Right cardiac atrium (tissue), 5 donors: ENCODE results near the gene CCR2. TPM values are rescaled to one million over a fixed set of nuclear protein-coding genes. Genes with fewer than 3 reads are reported as not detected.

Source experiments
- ATAC-seq, 2 donors: fragments of 200-7000 bp; cut with Tn5 transposase; one replicate each; pipeline versions ENCODE4 v1.8.0 to v1.9.1; 2020; ENCODE audit warnings: moderate library complexity in 2 of 2, mild to moderate bottlenecking in 1 of 2
- DNase-seq, 3 donors: peaks; one replicate each; pipeline ENCODE4 v3.0.0-alpha.2; 2020
- H3K27ac ChIP-seq: one replicate; pipeline ENCODE4 v1.5.1; 2013; ENCODE audit warnings: mild to moderate bottlenecking, low read length, control low read depth, moderate library complexity
- H3K27me3 ChIP-seq: one replicate; pipeline ENCODE4 v1.6.1; 2013; ENCODE audit not compliant: control insufficient read depth, insufficient read depth
- H3K4me1 ChIP-seq: one replicate; pipeline ENCODE4 v1.6.1; 2013; ENCODE audit warnings: low read length; ENCODE audit not compliant: control insufficient read depth, insufficient read depth
- H3K4me3 ChIP-seq: one replicate; pipeline ENCODE4 v1.5.1; 2013; ENCODE audit warnings: low read length, control low read depth
- H3K9me3 ChIP-seq: one replicate; pipeline ENCODE4 v1.6.1; 2013; ENCODE audit warnings: low read length; ENCODE audit not compliant: control insufficient read depth
- WGBS: extraction: QIAGEN DNeasy Blood & Tissue Kit; methylation state at CpG from one replicate; pipeline ENCODE4 v1.1.7; 2013; 5-methylcytosine and 5-hydroxymethylcytosine counted together
- intact Hi-C, 4 donors: fragments of 100-400 bp; cut with DNase I; formaldehyde crosslinking; loops; one replicate each; pipeline versions ENCODE4 v1.11.0 to v1.14.0; 2022 to 2023
- polyA plus RNA-seq: library from polyadenylated mRNA; stranded (reverse); fragments of 200-250 nt; gene quantifications from one replicate; pipeline ENCODE4 v1.2.3, GENCODE V29; 2013
- total RNA-seq, 4 donors: library from RNA; stranded (reverse); fragmentation: NEBNext Ultra II Directional; extraction: Animal tissue kit (Norgen Biotek cat#: 25700); gene quantifications; one replicate each; pipeline ENCODE4 v1.2.1, GENCODE V29; 2021
- donor health status: healthy with polysubstance abuse.
- donor health status: DM: no; HTN: yes; CAD: no.
- donor health status: DM: no; HTN: no; CAD: no.
- donor health status: DM: no; HTN: yes; CAD: no; lungs with severe emphysema.
- donor health status: DM: yes; HTN: yes; CAD: no.

Gene CCR2
- total and polyA plus RNA-seq, 5 donors, result 0.42 to 2.5 (median 1.2) TPM

- intact Hi-C loops, result loop anchor here in 1 of 4 donors (10.0 kb wide), 1 partner anchor 94 kb away; no protein-coding TSS in a partner anchor
- H3K4me3 ChIP-seq, result no peak overlapping the region
- peak; percentile 58 to 79 (median 75) for DNase-seq
- H3K27me3 ChIP-seq, result no peaks in the 10 kb centered on the region
- WGBS, result 60% methylated on average over 7 of the region's 7 CpGs
- ATAC-seq, result peak; percentile 78 to 80
- H3K27ac ChIP-seq, result no peak overlapping the region
- H3K9me3 ChIP-seq, result no peaks in the 10 kb centered on the region
- no peaks in the 10 kb centered on the region for H3K4me1 ChIP-seq
Observed at GRCh38 chr3:46368569-46368968, 14.7 kb downstream of the CCR2 start.

- Histone ChIP-seq H3K27me3 (no peaks in the 10 kb centered on the region), H3K4me1 (no peaks in the 10 kb centered on the region), H3K4me3 (no peak overlapping the region), H3K9me3 (no peaks in the 10 kb centered on the region), H3K27ac (no peak overlapping the region)
- WGBS, result 90% methylated on average over 4 of the region's 4 CpGs
- intact Hi-C loops, result loop anchor here in 1 of 4 donors (10.0 kb wide), 1 partner anchor 94 kb away; no protein-coding TSS in a partner anchor
- no peak for ATAC-seq
- DNase-seq, result no peak
Observed at GRCh38 chr3:46369151-46369550, 15.2 kb downstream of the CCR2 start.

DNA sequence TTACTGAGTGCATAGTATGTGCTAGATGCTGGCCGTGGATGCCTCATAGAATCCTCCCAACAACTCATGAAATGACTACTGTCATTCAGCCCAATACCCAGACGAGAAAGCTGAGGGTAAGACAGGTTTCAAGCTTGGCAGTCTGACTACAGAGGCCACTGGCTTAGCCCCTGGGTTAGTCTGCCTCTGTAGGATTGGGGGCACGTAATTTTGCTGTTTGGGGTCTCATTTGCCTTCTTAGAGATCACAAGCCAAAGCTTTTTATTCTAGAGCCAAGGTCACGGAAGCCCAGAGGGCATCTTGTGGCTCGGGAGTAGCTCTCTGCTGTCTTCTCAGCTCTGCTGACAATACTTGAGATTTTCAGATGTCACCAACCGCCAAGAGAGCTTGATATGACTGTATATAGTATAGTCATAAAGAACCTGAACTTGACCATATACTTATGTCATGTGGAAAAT, 15.8 kb downstream of the CCR2 start:
- 72% methylated on average over 6 of the region's 6 CpGs for WGBS
- no peak for ATAC-seq
- intact Hi-C loops, result loop anchor here in 3 of 4 donors (10.0 kb wide), 3 partner anchors 95 to 435 kb away; no protein-coding TSS in a partner anchor
- no peaks in the 10 kb centered on the region for H3K27me3 ChIP-seq
- no peak overlapping the region for H3K4me3 ChIP-seq
- no peaks in the 10 kb centered on the region for H3K9me3 ChIP-seq
- H3K27ac ChIP-seq, result no peak overlapping the region
- DNase-seq, result no peak
- no peaks in the 10 kb centered on the region for H3K4me1 ChIP-seq

DNA sequence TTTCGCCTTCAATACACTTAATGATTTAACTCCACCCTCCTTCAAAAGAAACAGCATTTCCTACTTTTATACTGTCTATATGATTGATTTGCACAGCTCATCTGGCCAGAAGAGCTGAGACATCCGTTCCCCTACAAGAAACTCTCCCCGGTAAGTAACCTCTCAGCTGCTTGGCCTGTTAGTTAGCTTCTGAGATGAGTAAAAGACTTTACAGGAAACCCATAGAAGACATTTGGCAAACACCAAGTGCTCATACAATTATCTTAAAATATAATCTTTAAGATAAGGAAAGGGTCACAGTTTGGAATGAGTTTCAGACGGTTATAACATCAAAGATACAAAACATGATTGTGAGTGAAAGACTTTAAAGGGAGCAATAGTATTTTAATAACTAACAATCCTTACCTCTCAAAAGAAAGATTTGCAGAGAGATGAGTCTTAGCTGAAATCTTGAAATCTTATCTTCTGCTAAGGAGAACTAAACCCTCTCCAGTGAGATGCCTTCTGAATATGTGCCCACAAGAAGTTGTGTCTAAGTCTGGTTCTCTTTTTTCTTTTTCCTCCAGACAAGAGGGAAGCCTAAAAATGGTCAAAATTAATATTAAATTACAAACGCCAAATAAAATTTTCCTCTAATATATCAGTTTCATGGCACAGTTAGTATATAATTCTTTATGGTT, 17.1 kb downstream of the CCR2 start, which contains the start of gene CCR5:
Gene CCR5, plus strand, starts transcription at position 108 of the 680 bp plus-strand sequence. CDS start 1,957 bp downstream, outside the sequence.
- ATAC-seq, result no peak
- Histone ChIP-seq H3K27ac (no peak within 1 kb of the TSS), H3K4me3 (no peak within 1 kb of the TSS), H3K4me1 (no peaks in the 10 kb centered on the region), H3K27me3 (no peaks in the 10 kb centered on the region), H3K9me3 (no peaks in the 10 kb centered on the region)
- 43% methylated on average over 5 of the region's 5 CpGs for WGBS
- intact Hi-C loops, result loop anchor here in 2 of 4 donors (10.0 kb wide), 2 partner anchors 286 to 436 kb away; no protein-coding TSS in a partner anchor
- DNase-seq, result no peak

- 74% methylated on average over 10 of the region's 10 CpGs for WGBS
- no peak overlapping the region for H3K27ac ChIP-seq
- no peak for ATAC-seq
- intact Hi-C loops, result loop anchor here in 2 of 4 donors (10.0 kb wide), 2 partner anchors 287 to 437 kb away; no protein-coding TSS in a partner anchor
- H3K4me1 ChIP-seq, result no peaks in the 10 kb centered on the region
- DNase-seq, result no peak
- H3K27me3 ChIP-seq, result no peaks in the 10 kb centered on the region
- H3K4me3 ChIP-seq, result no peak overlapping the region
- H3K9me3 ChIP-seq, result no peaks in the 10 kb centered on the region
Observed at GRCh38 chr3:46371519-46372340, 17.8 kb downstream of the CCR2 start.

- Histone ChIP-seq H3K27ac (no peak overlapping the region), H3K4me1 (no peaks in the 10 kb centered on the region), H3K4me3 (no peak overlapping the region), H3K27me3 (no peaks in the 10 kb centered on the region), H3K9me3 (no peaks in the 10 kb centered on the region)
- WGBS, result 85% methylated on average over 9 of the region's 9 CpGs
- ATAC-seq (no peak), DNase-seq (no peak)
- intact Hi-C loops, result loop anchor here in 2 of 4 donors (10.0 kb wide), 2 partner anchors 288 to 438 kb away; no protein-coding TSS in a partner anchor
Observed at GRCh38 chr3:46372492-46373359, 18.8 kb downstream of the CCR2 start.

DNA sequence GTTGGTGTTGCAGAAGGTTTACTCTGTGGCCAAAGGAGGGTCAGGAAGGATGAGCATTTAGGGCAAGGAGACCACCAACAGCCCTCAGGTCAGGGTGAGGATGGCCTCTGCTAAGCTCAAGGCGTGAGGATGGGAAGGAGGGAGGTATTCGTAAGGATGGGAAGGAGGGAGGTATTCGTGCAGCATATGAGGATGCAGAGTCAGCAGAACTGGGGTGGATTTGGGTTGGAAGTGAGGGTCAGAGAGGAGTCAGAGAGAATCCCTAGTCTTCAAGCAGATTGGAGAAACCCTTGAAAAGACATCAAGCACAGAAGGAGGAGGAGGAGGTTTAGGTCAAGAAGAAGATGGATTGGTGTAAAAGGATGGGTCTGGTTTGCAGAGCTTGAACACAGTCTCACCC, 20.8 kb downstream of the CCR2 start:
- Histone ChIP-seq H3K27me3 (no peaks in the 10 kb centered on the region), H3K4me3 (no peak overlapping the region), H3K27ac (no peak overlapping the region), H3K9me3 (no peaks in the 10 kb centered on the region), H3K4me1 (no peaks in the 10 kb centered on the region)
- intact Hi-C loops, result loop anchor here in 2 of 4 donors (10.0 kb wide), 2 partner anchors 290 to 440 kb away; no protein-coding TSS in a partner anchor
- 76% methylated on average over 3 of the region's 3 CpGs for WGBS
- DNase-seq, result no peak
- ATAC-seq, result no peak

GRCh38 chr3:46375218-46375617, 21.3 kb downstream of the CCR2 start:
- Histone ChIP-seq H3K9me3 (no peaks in the 10 kb centered on the region), H3K27ac (no peak overlapping the region), H3K27me3 (no peaks in the 10 kb centered on the region), H3K4me3 (no peak overlapping the region), H3K4me1 (no peaks in the 10 kb centered on the region)
- WGBS, result 75% methylated on average over 2 of the region's 2 CpGs
- ATAC-seq (no peak), DNase-seq (no peak)
- intact Hi-C loops, result loop anchor here in 2 of 4 donors (10.0 kb wide), 2 partner anchors 290 to 440 kb away; no protein-coding TSS in a partner anchor

- no peak overlapping the region for H3K27ac ChIP-seq
- WGBS, result 18% methylated on average over 2 of the region's 2 CpGs
- ATAC-seq (no peak), DNase-seq (no peak)
- intact Hi-C loops, result loop anchor here in 2 of 4 donors (10.0 kb wide), 2 partner anchors 291 to 441 kb away; no protein-coding TSS in a partner anchor
- no peaks in the 10 kb centered on the region for H3K9me3 ChIP-seq
- H3K4me1 ChIP-seq, result no peaks in the 10 kb centered on the region
- H3K4me3 ChIP-seq, result no peak overlapping the region
- H3K27me3 ChIP-seq, result no peaks in the 10 kb centered on the region
Observed at GRCh38 chr3:46375814-46376213, 21.9 kb downstream of the CCR2 start.

DNA sequence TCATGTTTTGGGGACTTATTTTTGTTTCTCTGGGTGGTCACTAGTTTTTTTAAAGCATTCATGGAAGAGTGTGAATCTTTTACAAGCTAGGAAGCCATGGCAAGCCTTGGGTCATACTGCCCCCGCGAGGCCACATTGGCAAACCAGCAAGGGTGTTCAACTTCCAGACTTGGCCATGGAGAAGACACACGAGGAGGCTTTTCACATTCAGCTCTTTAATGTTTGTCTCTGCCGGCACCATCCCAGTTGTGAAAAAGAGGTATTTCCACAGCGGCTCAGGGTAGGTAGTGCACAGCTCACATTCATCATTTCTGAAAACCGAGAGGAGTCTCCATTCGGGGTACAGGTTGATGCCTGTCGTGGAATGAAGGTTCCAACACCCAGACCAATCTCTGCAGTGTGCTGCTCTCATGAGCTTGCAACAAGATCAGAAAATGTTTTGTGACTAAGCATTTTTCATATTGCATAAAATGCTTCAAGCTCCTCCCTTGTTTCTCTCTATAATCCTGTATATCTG, 24.6 kb downstream of the CCR2 start:
- H3K4me3 ChIP-seq, result no peak overlapping the region
- no peaks in the 10 kb centered on the region for H3K9me3 ChIP-seq
- intact Hi-C loops, result loop anchor here in 2 of 4 donors (10.0 kb wide), 2 partner anchors 294 to 444 kb away; no protein-coding TSS in a partner anchor
- DNase-seq (peak; percentile 66 to 83 (median 83)), ATAC-seq (peak in 1 of 2 donors; percentile 58)
- no peak overlapping the region for H3K27ac ChIP-seq
- 48% methylated on average over 8 of the region's 8 CpGs for WGBS
- no peaks in the 10 kb centered on the region for H3K4me1 ChIP-seq
- H3K27me3 ChIP-seq, result no peaks in the 10 kb centered on the region
